ENCODE measurements around the gene POLA1.

Gene POLA1

GRCh38 chrX:24694825-24695224 lies 1.1 kb downstream of the POLA1 start:
- H3K79me2 ChIP-seq (ENCODE audit: low read length), result peaks cover 58% of the 10 kb centered on the region
- H3K9me3 ChIP-seq (ENCODE audit: insufficient read depth, low read length), result no peaks in the 10 kb centered on the region
- peaks cover 14% of the 10 kb centered on the region for H3K36me3 ChIP-seq (replicated peaks; ENCODE audit: low read depth, low read length)
- peaks cover 13% of the 10 kb centered on the region for H4K20me1 ChIP-seq (ENCODE audit: insufficient read depth, low read length)
- peak overlapping the region; percentile 91 for H3K4me3 ChIP-seq (ENCODE audit: low read length)
- peak overlapping the region; percentile 75 for H3K4me2 ChIP-seq (ENCODE audit: low read length)
- no peaks in the 10 kb centered on the region for H3K27me3 ChIP-seq (ENCODE audit: low read depth, low read length)
- H3K9ac ChIP-seq (ENCODE audit: low read length), result peak overlapping the region; percentile 85
- H2AFZ ChIP-seq (ENCODE audit: low read depth, low read length), result no peak overlapping the region
- H3K4me1 ChIP-seq (ENCODE audit: low read length), result peaks cover 18% of the 10 kb centered on the region
- TF ChIP-seq CTCF (IDR thresholded peaks at IDR 0.05; ENCODE audit: low read depth, low read length) (no peak), EZH2phosphoT487 (IDR thresholded peaks at IDR 0.05; ENCODE audit: low read depth) (no peak)
- no peak overlapping the region for H3K27ac ChIP-seq (ENCODE audit: low read length)

GRCh38 chrX:24696294-24696693 lies 2.6 kb downstream of the POLA1 start:
- peaks cover 61% of the 10 kb centered on the region for H3K79me2 ChIP-seq (ENCODE audit: low read length)
- peaks cover 13% of the 10 kb centered on the region for H4K20me1 ChIP-seq (ENCODE audit: insufficient read depth, low read length)
- H3K4me1 ChIP-seq (ENCODE audit: low read length), result peaks cover 18% of the 10 kb centered on the region
- H3K27ac ChIP-seq (ENCODE audit: low read length), result no peak overlapping the region
- peaks cover 23% of the 10 kb centered on the region for H3K36me3 ChIP-seq (replicated peaks; ENCODE audit: low read depth, low read length)
- no peaks in the 10 kb centered on the region for H3K9me3 ChIP-seq (ENCODE audit: insufficient read depth, low read length)
- no peaks in the 10 kb centered on the region for H3K27me3 ChIP-seq (ENCODE audit: low read depth, low read length)
- H2AFZ ChIP-seq (ENCODE audit: low read depth, low read length), result no peak overlapping the region
- no peak overlapping the region for H3K4me3 ChIP-seq (ENCODE audit: low read length)
- no peak for TF ChIP-seq CTCF (IDR thresholded peaks at IDR 0.05; ENCODE audit: low read depth, low read length)
- TF ChIP-seq EZH2phosphoT487 (IDR thresholded peaks at IDR 0.05; ENCODE audit: low read depth), result no peak
- no peak overlapping the region for H3K9ac ChIP-seq (ENCODE audit: low read length)
- H3K4me2 ChIP-seq (ENCODE audit: low read length), result peak overlapping the region; percentile 11; the same call in 1 of the 2 replicates

GRCh38 chrX:24702362-24703184 lies 8.9 kb downstream of the POLA1 start:
- Histone ChIP-seq H4K20me1 (ENCODE audit: insufficient read depth, low read length) (no peaks in the 10 kb centered on the region; the same call in 1 of the 2 replicates), H3K27ac (ENCODE audit: low read length) (peak overlapping the region; percentile 72), H3K79me2 (ENCODE audit: low read length) (peaks cover 22% of the 10 kb centered on the region), H3K27me3 (ENCODE audit: low read depth, low read length) (no peaks in the 10 kb centered on the region), H3K4me2 (ENCODE audit: low read length) (peak overlapping the region; percentile 20; the same call in 1 of the 2 replicates), H3K4me1 (ENCODE audit: low read length) (peaks cover 11% of the 10 kb centered on the region), H3K9ac (ENCODE audit: low read length) (no peak overlapping the region), H3K4me3 (ENCODE audit: low read length) (no peak overlapping the region), H3K9me3 (ENCODE audit: insufficient read depth, low read length) (no peaks in the 10 kb centered on the region), H3K36me3 (replicated peaks; ENCODE audit: low read depth, low read length) (peaks cover 52% of the 10 kb centered on the region), H2AFZ (ENCODE audit: low read depth, low read length) (no peak overlapping the region)
- TF ChIP-seq EZH2phosphoT487 (IDR thresholded peaks at IDR 0.05; ENCODE audit: low read depth), result no peak
- no peak for TF ChIP-seq CTCF (IDR thresholded peaks at IDR 0.05; ENCODE audit: low read depth, low read length)

- TF ChIP-seq CTCF (IDR thresholded peaks at IDR 0.05; ENCODE audit: low read depth, low read length) (no peak), EZH2phosphoT487 (IDR thresholded peaks at IDR 0.05; ENCODE audit: low read depth) (no peak)
- Histone ChIP-seq H3K27me3 (ENCODE audit: low read depth, low read length) (no peaks in the 10 kb centered on the region), H3K36me3 (replicated peaks; ENCODE audit: low read depth, low read length) (peaks cover 53% of the 10 kb centered on the region), H2AFZ (ENCODE audit: low read depth, low read length) (no peak overlapping the region), H3K9ac (ENCODE audit: low read length) (no peak overlapping the region), H3K4me2 (ENCODE audit: low read length) (no peak overlapping the region; the same call in 1 of the 2 replicates), H3K4me1 (ENCODE audit: low read length) (peaks cover 11% of the 10 kb centered on the region), H3K27ac (ENCODE audit: low read length) (peak overlapping the region; percentile 72), H3K4me3 (ENCODE audit: low read length) (no peak overlapping the region), H3K9me3 (ENCODE audit: insufficient read depth, low read length) (no peaks in the 10 kb centered on the region), H3K79me2 (ENCODE audit: low read length) (peaks cover 16% of the 10 kb centered on the region), H4K20me1 (ENCODE audit: insufficient read depth, low read length) (no peaks in the 10 kb centered on the region; the same call in 1 of the 2 replicates)
Observed at GRCh38 chrX:24703185-24703494, 9.4 kb downstream of the POLA1 start.

Measured in OCI-LY3 (cell line).